HG02973 (cell line): Measurements from ENCODE around the gene PTPRQ.

Experiments used
- ATAC-seq: cut with Tn5 transposase; IDR thresholded peaks from one replicate; pipeline ENCODE4 v1.9.1; 2021; ENCODE audit warnings: moderate library complexity; ENCODE audit not compliant: unreplicated experiment

The PTPRQ gene

GRCh38 chr12:80716696-80717469 is 272.8 kb downstream of the PTPRQ start, which contains the start of gene MYF5:
TSS of gene MYF5 (plus strand) at chr12:80716912. CDS start at chr12:80717064, 152 bp downstream.
- ATAC-seq: no peak

GRCh38 chr12:80717856-80718255 is 273.8 kb downstream of the PTPRQ start:
- no peak for ATAC-seq

DNA sequence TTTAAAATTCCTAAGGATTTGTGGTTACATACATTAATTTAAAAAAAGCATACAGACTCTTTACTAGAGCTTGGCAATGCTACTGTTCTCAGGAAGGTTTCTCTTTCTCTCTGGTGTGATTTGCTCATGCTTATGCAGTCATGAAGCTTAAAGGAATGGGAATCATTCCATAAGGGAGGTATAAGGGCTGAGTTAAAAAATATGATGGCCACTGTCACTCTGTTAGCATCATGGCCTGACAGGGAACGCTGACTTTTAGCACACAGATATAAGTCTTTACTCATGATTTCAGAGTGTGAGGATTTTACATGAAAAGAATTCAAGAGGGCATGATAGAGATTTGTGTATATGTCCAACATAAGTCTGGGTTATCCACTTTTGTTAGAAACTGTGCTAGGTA is 276.5 kb downstream of the PTPRQ start:
- ATAC-seq: no peak

- no peak for ATAC-seq
These were observed 277.3 kb downstream of the PTPRQ start for GRCh38 chr12:80721326-80721725.
